Stimulated activated CD4-positive, alpha-beta T cell treated with anti-CD3 and anti-CD28 coated beads, Interleukin-15, amount 100 ng/mL, for 48 hours (primary cell): ENCODE measurements around the gene MORN5.
A peak's percentile ranks its signal among the peaks of the same experiment; 100 is the strongest.

ENCODE experiments used
- DNase-seq, 2 donors: peaks; one replicate each; pipeline ENCODE4 v3.0.0-alpha.2; 2020; ENCODE audit warnings: low read depth in 2 of 2

Gene MORN5

DNA sequence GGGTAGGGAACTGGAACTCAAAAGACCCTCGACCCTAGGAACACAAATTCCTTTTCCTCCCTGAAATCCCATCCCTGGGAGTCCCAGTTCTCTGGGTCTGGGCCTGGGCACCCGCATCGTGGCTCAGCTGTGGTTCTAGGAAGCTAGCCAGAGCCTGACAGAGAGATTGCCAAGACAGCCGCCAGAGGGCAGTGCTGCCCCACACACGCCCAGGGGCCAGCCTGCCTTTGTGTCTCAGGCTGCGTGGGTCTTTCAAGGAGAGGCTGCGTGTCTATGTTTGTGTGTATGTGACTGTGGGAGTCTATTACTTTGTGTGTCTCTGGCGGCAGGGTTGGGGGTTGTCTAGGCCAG is 34.6 kb upstream of the MORN5 start:
- peak; percentile 43 to 76 for DNase-seq

DNA sequence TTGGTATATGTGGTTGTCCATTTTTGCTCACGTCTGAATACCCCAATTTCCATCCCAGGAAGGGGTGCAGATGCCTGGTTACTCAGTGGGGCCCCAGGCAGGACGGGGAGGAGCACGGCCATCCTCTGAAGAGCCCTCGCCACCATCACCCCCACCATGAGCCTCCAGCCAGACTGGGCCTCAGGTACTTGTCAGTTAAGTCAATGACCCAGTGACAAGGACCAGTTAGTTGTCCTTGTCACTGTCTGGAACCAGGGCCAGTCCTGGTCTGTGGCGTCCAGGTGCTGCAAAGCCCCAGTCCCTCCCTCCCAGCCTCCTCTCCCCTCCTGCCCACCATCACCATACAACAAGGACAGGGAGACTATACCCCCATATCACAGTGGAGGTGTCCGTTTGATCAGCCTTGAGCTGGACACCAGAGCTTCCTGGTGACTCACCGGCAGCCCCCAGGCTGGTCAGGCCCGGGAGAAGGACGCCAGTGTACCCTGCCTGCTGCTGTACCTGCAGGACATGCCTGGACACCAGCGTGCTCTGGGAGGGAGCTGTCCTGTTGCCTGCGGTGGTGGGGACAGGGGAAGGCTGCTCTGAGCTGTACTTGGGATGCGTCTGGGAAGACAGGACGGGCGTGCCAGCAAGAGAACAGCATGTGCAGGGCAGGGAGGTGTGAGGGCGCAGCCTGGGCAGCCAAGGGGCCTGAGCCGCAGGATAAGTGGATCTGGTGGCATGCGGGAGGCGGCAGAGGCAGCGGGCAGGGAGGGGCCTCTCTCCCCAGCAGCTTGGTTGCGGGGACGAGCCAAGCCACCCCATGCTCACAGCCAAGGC is 34.0 kb upstream of the MORN5 start:
- DNase-seq, result no peak

- no peak for DNase-seq
Observed at GRCh38 chr9:122126331-122127261, 33.1 kb upstream of the MORN5 start.

GRCh38 chr9:122127396-122127798 is 32.3 kb upstream of the MORN5 start:
- no peak for DNase-seq

- DNase-seq, result no peak
Observed at GRCh38 chr9:122128007-122128968, 31.4 kb upstream of the MORN5 start.

GRCh38 chr9:122128969-122129343 is 30.8 kb upstream of the MORN5 start:
- no peak for DNase-seq

- no peak for DNase-seq
Observed at GRCh38 chr9:122129969-122130368, 29.7 kb upstream of the MORN5 start.

- no peak for DNase-seq
Observed at GRCh38 chr9:122130837-122131236, 28.9 kb upstream of the MORN5 start.

DNA sequence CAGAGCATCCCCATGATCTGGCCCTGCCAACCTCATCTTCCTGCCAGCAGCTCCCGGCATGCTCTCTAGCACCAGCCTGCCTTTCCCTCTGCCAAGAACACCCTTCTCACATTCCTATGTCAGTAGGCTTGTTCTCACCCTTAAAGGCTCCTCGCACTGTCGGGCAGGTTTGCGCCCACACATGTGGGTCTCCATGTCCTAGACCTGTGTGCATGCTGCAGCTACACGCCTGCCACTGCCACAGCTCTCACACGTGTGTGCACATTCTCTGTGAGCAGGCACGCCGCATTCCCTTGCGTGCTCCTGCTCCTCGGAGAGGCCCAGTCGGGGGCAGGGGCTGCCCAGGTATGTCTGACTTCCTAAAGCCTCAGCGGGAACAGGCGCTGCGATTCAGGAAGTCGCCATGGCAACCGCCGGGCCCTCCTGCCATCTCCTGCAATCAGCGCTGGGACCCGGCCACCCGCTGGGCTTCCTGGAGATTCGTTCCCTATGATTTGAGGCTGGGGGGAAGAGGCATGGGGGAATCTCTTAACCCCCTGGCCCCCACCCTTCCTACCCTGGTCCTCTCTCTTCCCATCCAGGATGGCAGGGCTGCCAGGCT is 28.2 kb upstream of the MORN5 start:
- no peak for DNase-seq

- no peak for DNase-seq
Observed at GRCh38 chr9:122132539-122132938, 27.2 kb upstream of the MORN5 start.

DNA sequence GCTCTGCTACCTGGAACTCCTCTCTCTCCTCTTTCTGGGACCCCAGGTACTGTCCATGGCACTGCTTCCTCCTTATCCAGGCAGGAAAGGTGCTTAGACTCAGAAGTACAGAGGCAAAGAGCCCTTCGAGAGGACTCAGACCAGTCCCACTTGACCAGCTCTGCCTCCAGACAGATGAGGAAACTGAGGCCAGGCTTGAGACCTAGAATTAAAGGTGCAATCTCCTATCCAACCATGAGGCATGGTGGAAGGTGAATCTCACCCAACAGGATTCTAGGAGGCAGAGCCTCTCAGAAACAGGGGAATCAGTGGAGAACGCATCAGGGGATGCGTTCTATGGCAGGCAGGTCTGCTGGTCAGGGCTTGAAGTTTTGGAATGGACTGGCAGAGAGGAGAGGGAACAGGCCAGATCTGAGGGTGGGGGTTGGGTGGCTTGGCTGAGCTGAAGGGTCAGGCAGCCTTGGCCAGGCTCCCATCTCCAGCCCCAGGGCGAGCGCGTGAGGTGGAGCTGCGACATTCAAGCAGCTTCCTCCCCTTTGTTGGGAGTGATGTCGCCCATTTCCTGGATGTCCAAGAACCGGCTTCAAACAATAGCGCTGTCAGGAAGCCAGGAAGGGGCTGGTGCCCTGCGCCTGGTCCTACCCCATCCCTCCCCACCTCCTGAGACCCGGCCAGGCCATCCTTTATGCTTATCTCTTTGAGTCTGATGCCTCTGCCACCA is 26.3 kb upstream of the MORN5 start:
- DNase-seq, result no peak

GRCh38 chr9:122133984-122134535 is 25.6 kb upstream of the MORN5 start:
- no peak for DNase-seq

DNA sequence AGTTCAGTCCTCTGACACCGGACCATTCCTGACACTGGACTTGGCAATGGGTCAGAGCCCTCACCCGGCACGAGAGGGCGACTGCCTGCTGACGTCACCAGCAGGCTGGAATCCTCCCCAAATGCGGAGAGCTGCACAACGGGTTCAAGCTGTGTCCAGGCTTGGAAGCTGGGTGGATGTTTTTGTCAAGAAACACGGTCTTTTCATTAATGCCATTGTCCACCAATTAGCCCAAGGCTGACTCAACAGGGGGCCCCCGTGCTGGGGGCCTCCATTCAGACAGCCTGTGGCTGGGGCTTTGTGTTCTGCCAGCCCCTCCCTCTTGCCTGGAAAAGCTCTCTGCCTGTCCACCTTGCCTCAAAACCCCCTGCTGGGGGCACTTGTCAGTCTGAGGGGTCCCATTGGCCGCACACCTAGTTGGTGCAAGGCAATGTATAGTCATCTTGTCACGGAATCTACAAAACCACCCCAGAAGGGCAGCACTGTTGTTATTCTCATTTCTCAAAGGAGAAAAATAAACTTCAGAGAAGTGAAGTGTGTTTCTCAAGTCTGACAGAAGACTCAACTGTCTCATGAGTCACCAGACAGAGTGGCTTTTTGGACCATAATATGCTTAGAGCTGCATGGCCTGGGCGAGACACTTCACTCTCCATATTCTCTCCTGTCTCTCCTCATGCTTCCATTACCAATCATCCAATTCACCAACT is 24.7 kb upstream of the MORN5 start:
- DNase-seq, result no peak

- DNase-seq, result no peak
Observed at GRCh38 chr9:122135529-122135859, 24.2 kb upstream of the MORN5 start.

DNA sequence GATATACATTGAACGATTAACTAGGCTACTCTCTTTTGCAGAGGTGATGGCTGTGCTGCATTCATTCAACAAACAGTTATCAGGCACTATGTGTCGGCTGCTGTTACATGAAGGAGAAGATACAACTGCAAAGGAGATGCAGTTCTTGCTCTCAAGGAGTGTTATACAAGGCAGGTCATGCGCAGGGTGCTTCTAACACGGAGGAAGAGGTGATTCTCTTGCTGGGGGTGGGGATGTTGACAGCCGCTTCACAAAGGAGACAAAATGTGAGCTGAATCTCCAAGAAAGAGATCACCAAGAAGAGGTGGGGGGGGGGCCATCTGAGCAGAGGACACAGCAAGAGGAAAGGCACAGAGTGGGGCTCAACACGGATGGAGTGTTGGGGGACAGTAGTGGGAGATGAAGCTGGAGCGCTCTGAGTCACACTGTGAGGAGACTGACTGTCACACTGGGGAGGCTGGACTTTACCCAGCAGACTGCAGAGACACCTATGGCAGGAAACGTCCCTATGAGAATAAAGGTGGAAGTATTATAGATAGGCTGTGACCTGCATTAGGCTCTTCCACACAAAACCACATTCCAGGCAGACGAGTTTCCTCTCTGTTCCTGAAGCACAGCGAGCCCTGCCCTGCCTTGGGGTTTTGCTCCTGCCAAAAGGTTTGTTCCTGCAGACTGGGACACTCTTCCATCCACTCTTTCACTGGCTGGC is 21.0 kb upstream of the MORN5 start:
- no peak for DNase-seq

DNA sequence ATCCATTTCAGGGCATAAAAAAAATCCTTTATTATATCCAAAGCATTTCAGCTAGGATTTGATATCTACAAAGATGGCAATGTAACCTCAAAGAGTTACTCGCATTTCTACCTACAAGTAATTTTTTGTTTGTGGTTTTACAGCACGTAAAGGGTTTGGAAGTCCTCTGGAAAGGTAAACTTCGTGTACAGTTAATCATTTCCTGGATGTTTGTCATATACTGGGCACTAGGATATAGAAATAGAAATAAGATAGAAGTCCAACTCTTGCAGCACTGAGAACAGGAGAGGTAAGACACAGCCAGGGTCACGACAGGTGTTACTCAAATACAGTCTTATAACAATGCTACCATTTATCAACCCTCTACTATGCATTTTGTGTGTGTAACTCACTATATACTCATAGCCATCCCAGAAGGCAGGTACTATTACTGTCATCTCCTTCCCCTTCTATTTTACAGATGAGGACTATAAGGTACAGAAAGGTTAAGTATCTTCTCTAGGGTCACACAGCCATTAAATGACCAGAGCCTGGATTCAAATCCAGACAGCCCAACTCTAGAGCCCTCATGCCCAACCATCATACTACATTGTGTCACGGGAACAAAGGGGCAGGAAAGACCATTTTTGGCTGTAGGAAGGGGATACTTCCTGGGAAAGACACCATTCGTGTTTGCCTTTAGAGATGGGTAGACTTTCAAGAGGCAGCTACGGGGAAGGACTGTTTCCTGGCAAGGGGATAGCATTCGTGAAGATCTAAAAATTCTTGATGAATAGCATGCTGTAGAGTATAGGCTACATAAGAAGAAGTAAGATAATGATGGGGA is 19.1 kb upstream of the MORN5 start:
- DNase-seq, result no peak

DNA sequence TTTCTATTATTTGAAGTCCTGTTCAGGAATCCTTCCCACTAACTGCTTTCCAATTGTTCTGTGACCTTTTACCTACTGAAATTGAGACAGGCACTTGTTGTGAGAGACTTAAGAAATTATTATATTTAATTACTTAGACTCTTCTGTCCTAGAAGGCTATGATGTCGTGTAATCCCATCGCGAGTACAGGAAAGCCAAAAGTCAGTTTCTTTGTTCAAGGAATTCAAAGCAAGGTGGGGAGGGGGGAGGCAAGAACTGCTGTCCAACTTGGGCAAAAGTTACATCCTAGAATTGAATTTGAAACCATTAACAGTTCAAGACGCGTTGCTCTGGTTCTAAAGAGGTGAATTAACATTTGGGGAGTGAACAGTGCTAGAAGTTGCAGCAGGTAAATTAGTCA is 18.0 kb upstream of the MORN5 start:
- DNase-seq, result no peak

DNA sequence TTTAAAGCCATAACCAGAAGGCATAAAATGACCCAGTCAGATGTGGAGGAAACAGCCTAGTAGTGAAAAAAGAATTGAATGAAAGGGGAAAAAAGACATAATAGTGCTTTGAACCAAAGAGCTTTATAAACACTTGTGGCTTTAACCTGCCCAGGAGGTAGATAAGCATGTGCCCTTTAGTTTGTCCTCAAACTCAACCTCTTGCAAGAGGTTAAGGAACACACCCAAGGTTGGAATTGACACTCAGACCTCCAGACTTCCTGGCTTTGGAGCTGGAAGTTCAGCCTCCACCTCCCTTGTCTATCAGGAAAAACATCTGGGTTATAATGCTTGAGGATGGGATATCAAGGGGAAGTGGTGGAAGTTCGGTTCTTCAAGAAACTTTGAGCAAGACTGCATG is 16.4 kb upstream of the MORN5 start:
- no peak for DNase-seq
